Lower leg skin (tissue), 4 donors: ENCODE measurements around the gene EVL. TPM values are rescaled to one million over a fixed set of nuclear protein-coding genes. Genes with fewer than 3 reads are reported as not detected.

ENCODE experiments used
- DNase-seq, 2 donors: peaks; one replicate each; pipeline ENCODE4 v3.0.0-alpha.2; 2019; ENCODE audit warnings: low spot score in 2 of 2
- H3K4me3 ChIP-seq: fragments of 200-600 bp; sonication (generic); 2 replicates; pipeline ENCODE4 v1.5.1; 2017; ENCODE audit warnings: mild to moderate bottlenecking, low read depth; ENCODE audit not compliant: poor library complexity, severe bottlenecking
- CTCF ChIP-seq, 3 donors: fragments of 450-650 bp; IDR thresholded peaks; one replicate each; pipeline ENCODE4 v1.5.1; 2016; ENCODE audit warnings: antibody characterized with exemption in 3 of 3, mild to moderate bottlenecking in 3 of 3, moderate library complexity in 2 of 3
- POLR2A ChIP-seq, 2 donors: fragments of 450-650 bp; IDR thresholded peaks; one replicate each; pipeline ENCODE4 v1.6.1; 2016 to 2017; ENCODE audit warnings: antibody characterized with exemption in 2 of 2, mild to moderate bottlenecking in 1 of 2, moderate library complexity in 1 of 2
- WGBS, 2 donors: methylation state at CpG; one replicate each; pipeline ENCODE4 v1.1.5; 2018; 5-methylcytosine and 5-hydroxymethylcytosine counted together
- intact Hi-C: fragments of 100-400 bp; cut with DNase I; formaldehyde crosslinking; loops from one replicate; pipeline ENCODE4 v1.15.0; 2023; ENCODE audit warnings: low total_unique reads
- total RNA-seq, 4 donors: library from RNA; depleted of rRNA; stranded (reverse); fragments of >200 nt; gene quantifications; one replicate each; pipeline ENCODE4 v1.1.0, GENCODE V29; 2016

Gene EVL
- total RNA-seq, 4 donors from 2014 or later, result 26.4 to 51.4 (median 40.9) TPM

- intact Hi-C loops, result no loop called here
- WGBS, 2 donors, result 84 to 90% methylated on average over 6 of the region's 6 CpGs
- no peak overlapping the region for H3K4me3 ChIP-seq
- no peak for DNase-seq
- TF ChIP-seq POLR2A (IDR thresholded peaks at IDR 0.05) (no peak), CTCF (IDR thresholded peaks at IDR 0.05) (no peak)
Measured at GRCh38 chr14:100042286-100042685, 22.9 kb upstream of the EVL start.

DNA sequence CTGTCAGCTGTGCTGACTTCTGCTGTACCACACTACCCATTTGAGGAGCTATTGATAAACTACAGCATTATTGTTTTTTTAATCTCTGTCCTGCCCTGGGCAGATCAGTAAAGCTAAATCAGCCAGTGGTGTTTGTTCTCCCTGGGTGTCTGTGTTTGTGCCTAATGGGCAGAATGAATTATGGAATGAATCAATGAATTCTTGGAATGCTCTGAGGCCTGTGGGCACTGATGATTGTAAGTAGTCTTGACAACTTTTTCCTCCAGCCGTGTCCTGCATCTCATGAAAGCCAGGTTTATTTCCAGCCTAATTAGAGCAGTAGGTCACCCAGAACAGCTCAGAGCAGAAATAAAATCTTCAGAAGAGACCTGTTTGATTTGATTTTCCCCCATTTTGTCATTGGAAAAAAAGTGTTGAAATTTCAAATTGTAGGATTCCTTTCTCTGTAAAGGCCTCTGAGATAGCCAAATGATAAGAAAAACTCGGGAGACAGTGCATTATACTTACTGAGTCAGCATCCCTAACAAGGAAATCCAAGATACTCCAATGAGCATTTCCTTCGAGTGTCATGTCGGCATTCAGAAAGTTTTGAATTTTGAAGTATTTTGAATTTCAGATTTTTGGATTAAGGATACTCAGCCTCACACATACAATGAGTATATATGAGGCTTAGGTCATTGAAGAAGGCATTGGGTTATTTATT, 19.4 kb upstream of the EVL start:
- no peak for DNase-seq
- H3K4me3 ChIP-seq, result no peak overlapping the region
- WGBS, 2 donors, result 79 to 82% methylated on average over 4 of the region's 4 CpGs
- intact Hi-C loops, result no loop called here
- no peak for TF ChIP-seq POLR2A (IDR thresholded peaks at IDR 0.05)
- TF ChIP-seq CTCF (IDR thresholded peaks at IDR 0.05), result no peak

DNA sequence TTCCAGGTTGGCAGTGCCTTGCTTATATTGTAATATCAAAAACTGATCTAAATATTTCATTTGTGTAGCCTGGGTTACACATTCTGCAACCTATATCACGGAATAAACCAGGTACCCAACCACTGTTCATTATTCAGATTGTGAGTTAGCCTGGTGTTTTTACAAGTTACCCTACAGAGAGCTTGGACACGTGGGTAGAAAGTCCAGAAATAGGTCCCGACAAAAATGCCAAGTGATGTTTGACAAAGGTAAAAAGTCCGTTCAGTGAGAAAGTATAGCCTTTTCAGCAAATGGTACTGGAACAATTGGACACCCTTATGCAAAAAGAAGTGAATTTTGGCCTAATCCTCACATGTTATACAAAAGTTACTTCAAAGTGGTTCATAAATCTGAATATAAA, 17.6 kb upstream of the EVL start:
- intact Hi-C loops, result no loop called here
- no peak overlapping the region for H3K4me3 ChIP-seq
- TF ChIP-seq CTCF (IDR thresholded peaks at IDR 0.05), result no peak
- no peak for TF ChIP-seq POLR2A (IDR thresholded peaks at IDR 0.05)
- 85 to 94% methylated on average over 4 of the region's 4 CpGs for WGBS, 2 donors
- DNase-seq, result no peak

DNA sequence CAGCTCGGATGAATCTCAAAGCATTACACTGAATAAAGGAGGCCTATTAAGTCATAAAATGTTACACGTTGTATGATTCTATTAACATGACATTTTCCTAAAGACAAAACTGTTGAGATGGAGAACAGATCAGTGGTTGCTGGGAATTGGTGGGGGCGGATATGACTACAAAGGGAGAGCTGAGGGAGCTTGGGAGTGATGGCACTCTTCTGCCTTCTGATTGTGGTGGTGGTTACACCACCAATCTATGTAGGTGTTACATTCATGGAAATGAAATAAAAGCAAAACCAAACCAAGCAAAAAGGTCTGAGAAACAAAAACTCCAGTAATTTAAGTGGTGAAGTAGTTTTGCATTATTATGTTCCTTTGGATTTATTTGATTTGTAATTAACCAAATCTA, 16.4 kb upstream of the EVL start:
- 83 to 87% methylated on average over 3 of the region's 3 CpGs for WGBS, 2 donors
- no peak for DNase-seq
- TF ChIP-seq POLR2A (IDR thresholded peaks at IDR 0.05) (no peak), CTCF (IDR thresholded peaks at IDR 0.05) (no peak)
- intact Hi-C loops, result no loop called here
- no peak overlapping the region for H3K4me3 ChIP-seq

GRCh38 chr14:100049220-100049619, 16.0 kb upstream of the EVL start:
- no peak overlapping the region for H3K4me3 ChIP-seq
- no peak for DNase-seq
- intact Hi-C loops, result no loop called here
- TF ChIP-seq CTCF (IDR thresholded peaks at IDR 0.05), result no peak
- WGBS, 2 donors, result 57 to 78% methylated on average over 2 of the region's 2 CpGs

- intact Hi-C loops, result no loop called here
Measured at GRCh38 chr14:100051103-100051502, 14.1 kb upstream of the EVL start.

More at GRCh38 chr14:100051103-100051502, 14.1 kb upstream of the EVL start:
- H3K4me3 ChIP-seq, result no peak overlapping the region
- DNase-seq, result no peak
- no peak for TF ChIP-seq CTCF (IDR thresholded peaks at IDR 0.05)
- no peak for TF ChIP-seq POLR2A (IDR thresholded peaks at IDR 0.05)
- 93 to 96% methylated on average over 2 of the region's 2 CpGs for WGBS, 2 donors
